HEK293 (cell line): ENCODE data around the gene PTPRK.

Experiments used
- CTCF ChIA-PET: fragments of 350-600 bp; formaldehyde crosslinking; extraction: SDS; loops from one replicate; lab custom pipeline; 2021; ENCODE audit warnings: antibody characterized with exemption; lab: Yijun Ruan, JAX
- POLR2A ChIA-PET: fragments of 300-600 bp; formaldehyde crosslinking; extraction: SDS; loops from one replicate; lab custom pipeline; 2020; ENCODE audit warnings: antibody characterized with exemption, inconsistent platforms; lab: Yijun Ruan, JAX
- H3K27ac ChIP-seq: fragments of 200-500 bp; sonication (Bioruptor generic); 2 replicates; pipeline ENCODE4 v1.5.1; 2014; ENCODE audit warnings: low read depth, low read length, control low read depth, inconsistent platforms; ENCODE audit errors: extremely low read depth
- H3K36me3 ChIP-seq, 2 experiments: fragments of 200-500 bp in 1 of 2; sonication (Bioruptor generic) in 1 of 2; 1 replicate in 1 of 2; 2 replicates in 1 of 2; pipeline ENCODE4 v1.5.1; 2014 to 2017; ENCODE audit warnings: inconsistent platforms in 2 of 2, low read length in 2 of 2; ENCODE audit not compliant: control insufficient read depth in 2 of 2, insufficient read depth in 1 of 2
- H3K4me1 ChIP-seq: fragments of 200-500 bp; sonication (Bioruptor generic); 2 replicates; pipeline ENCODE4 v1.5.1; 2014; ENCODE audit warnings: mild to moderate bottlenecking, low read length, inconsistent platforms; ENCODE audit not compliant: control insufficient read depth, insufficient read depth
- H3K4me3 ChIP-seq: 2 replicates; pipeline ENCODE4 v1.5.1; 2011; ENCODE audit warnings: low read depth, mild to moderate bottlenecking, control low read depth, low read length, moderate library complexity
- H3K9me3 ChIP-seq: fragments of 200-500 bp; sonication (Bioruptor generic); 2 replicates; pipeline ENCODE4 v1.5.1; 2014; ENCODE audit warnings: low read depth, low read length, inconsistent platforms; ENCODE audit not compliant: control insufficient read depth, insufficient read depth
- HIC1 ChIP-seq: fragments of 450-650 bp; formaldehyde crosslinking; IDR thresholded peaks from 2 replicates; pipeline ENCODE4 v1.5.1; 2016; ENCODE audit warnings: missing biosample characterization, missing genetic modification characterization
- PRDM1 ChIP-seq: fragments of 450-650 bp; formaldehyde crosslinking; IDR thresholded peaks from 2 replicates; pipeline ENCODE4; 2016; ENCODE audit warnings: missing biosample characterization, missing genetic modification characterization
- ZFP37 ChIP-seq: fragments of 450-650 bp; formaldehyde crosslinking; IDR thresholded peaks from 2 replicates; pipeline ENCODE4 v1.5.1; 2016; ENCODE audit warnings: missing biosample characterization, missing genetic modification characterization
- ZNF529 ChIP-seq: fragments of 450-650 bp; formaldehyde crosslinking; IDR thresholded peaks from 2 replicates; pipeline ENCODE4 v1.5.1; 2017; ENCODE audit warnings: missing genetic modification characterization, missing biosample characterization; ENCODE audit not compliant: insufficient replicate concordance
- ZNF658 ChIP-seq: fragments of 450-650 bp; formaldehyde crosslinking; IDR thresholded peaks from 2 replicates; pipeline ENCODE4; 2016; ENCODE audit warnings: missing biosample characterization, missing genetic modification characterization
- ZNF692 ChIP-seq: fragments of 450-650 bp; formaldehyde crosslinking; IDR thresholded peaks from 2 replicates; pipeline ENCODE4 v1.5.1; 2016; ENCODE audit warnings: missing biosample characterization, missing genetic modification characterization
- TF ChIP-seq, protein P1 (sequence below): fragments of 450-650 bp; formaldehyde crosslinking; IDR thresholded peaks from 2 replicates; pipeline ENCODE4 v1.5.1; 2017; ENCODE audit warnings: missing biosample characterization, missing genetic modification characterization
- TF ChIP-seq, protein P2 (sequence below): fragments of 450-650 bp; formaldehyde crosslinking; IDR thresholded peaks from 2 replicates; pipeline ENCODE4 v1.5.1; 2016; ENCODE audit warnings: missing biosample characterization, missing genetic modification characterization
- TF ChIP-seq, protein P3 (sequence below): fragments of 450-650 bp; formaldehyde crosslinking; IDR thresholded peaks from 2 replicates; pipeline ENCODE4 v1.5.1; 2016; ENCODE audit warnings: missing biosample characterization, missing genetic modification characterization

PTPRK gene

DNA sequence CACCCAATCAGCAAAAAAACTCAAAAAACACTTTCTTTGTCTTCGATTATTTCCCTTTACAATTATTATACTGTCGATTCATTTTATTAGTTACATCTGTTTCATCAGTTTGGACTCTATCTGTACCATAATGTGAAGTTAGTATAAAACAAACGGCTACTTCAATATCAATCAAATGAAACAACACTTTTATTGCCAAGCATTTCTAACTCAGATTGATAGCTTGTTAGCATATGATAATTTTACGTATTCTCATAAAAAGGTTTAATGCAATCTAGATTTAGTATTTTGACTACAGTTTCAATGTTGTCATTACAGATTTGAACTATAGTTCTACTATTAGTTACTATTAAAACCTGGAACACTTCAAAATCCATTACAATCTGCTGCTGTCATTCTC, 149.3 kb downstream of the PTPRK start:
- CTCF ChIA-PET, result no interaction called here
- H3K4me3 ChIP-seq, result no peak overlapping the region

DNA sequence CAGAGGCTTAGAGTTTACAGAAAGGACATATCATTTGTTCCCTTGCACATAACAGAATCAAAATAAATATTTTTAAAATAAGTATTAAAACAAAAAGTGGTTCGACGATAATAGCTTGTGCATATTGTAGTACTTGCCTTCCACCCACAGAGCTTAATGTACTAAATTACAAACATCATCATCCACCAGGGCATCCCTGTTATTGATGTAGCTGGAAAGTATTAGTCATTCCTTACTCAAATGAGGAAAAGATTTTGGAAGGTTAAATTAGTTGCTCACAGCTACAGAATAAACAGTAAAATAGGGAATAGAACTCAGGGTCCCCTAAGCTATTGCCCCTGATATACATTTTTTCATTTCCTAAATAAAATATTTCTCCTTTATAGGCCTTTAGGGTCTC, 150.3 kb downstream of the PTPRK start:
- ChIA-PET POLR2A (interaction anchor here (0.9 to 1.2 kb wide), 2 partner anchors 13 to 149 kb away, joined by 3 to 4 read pairs; no protein-coding TSS in a partner anchor), CTCF (interaction anchor here (0.7 to 1.0 kb wide), 3 partner anchors 147 to 882 kb away, joined by 3 to 4 read pairs (median 4); no protein-coding TSS in a partner anchor)
- no peaks in the 10 kb centered on the region for H3K36me3 ChIP-seq
- no peak overlapping the region for H3K27ac ChIP-seq
- no peak for TF ChIP-seq ZNF658 (tag by site-specific recombination)
- TF ChIP-seq HIC1 (tag by site-specific recombination), result 0 out of 2 replicates have a peak, but pooled peaks have one; percentile 25
- TF ChIP-seq, protein P1, sequence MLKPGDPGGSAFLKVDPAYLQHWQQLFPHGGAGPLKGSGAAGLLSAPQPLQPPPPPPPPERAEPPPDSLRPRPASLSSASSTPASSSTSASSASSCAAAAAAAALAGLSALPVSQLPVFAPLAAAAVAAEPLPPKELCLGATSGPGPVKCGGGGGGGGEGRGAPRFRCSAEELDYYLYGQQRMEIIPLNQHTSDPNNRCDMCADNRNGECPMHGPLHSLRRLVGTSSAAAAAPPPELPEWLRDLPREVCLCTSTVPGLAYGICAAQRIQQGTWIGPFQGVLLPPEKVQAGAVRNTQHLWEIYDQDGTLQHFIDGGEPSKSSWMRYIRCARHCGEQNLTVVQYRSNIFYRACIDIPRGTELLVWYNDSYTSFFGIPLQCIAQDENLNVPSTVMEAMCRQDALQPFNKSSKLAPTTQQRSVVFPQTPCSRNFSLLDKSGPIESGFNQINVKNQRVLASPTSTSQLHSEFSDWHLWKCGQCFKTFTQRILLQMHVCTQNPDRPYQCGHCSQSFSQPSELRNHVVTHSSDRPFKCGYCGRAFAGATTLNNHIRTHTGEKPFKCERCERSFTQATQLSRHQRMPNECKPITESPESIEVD, result peak; percentile 56
- TF ChIP-seq ZNF529 (tag by site-specific recombination), result no peak
- H3K4me1 ChIP-seq, result peaks cover 36% of the 10 kb centered on the region
- H3K4me3 ChIP-seq, result no peak overlapping the region
- no peaks in the 10 kb centered on the region for H3K9me3 ChIP-seq

More for the DNA sequence above, 149.3 kb downstream of the PTPRK start:
- Histone ChIP-seq H3K27ac (no peak overlapping the region), H3K4me1 (peaks cover 25% of the 10 kb centered on the region), H3K9me3 (no peaks in the 10 kb centered on the region), H3K36me3 (no peaks in the 10 kb centered on the region)
- POLR2A ChIA-PET, result no interaction called here
- TF ChIP-seq ZNF692 (tag by site-specific recombination) (no peak), PRDM1 (tag by site-specific recombination) (no peak), ZFP37 (tag by site-specific recombination) (no peak)
- TF ChIP-seq, protein P1, result peak; percentile 51
- TF ChIP-seq, protein P2, sequence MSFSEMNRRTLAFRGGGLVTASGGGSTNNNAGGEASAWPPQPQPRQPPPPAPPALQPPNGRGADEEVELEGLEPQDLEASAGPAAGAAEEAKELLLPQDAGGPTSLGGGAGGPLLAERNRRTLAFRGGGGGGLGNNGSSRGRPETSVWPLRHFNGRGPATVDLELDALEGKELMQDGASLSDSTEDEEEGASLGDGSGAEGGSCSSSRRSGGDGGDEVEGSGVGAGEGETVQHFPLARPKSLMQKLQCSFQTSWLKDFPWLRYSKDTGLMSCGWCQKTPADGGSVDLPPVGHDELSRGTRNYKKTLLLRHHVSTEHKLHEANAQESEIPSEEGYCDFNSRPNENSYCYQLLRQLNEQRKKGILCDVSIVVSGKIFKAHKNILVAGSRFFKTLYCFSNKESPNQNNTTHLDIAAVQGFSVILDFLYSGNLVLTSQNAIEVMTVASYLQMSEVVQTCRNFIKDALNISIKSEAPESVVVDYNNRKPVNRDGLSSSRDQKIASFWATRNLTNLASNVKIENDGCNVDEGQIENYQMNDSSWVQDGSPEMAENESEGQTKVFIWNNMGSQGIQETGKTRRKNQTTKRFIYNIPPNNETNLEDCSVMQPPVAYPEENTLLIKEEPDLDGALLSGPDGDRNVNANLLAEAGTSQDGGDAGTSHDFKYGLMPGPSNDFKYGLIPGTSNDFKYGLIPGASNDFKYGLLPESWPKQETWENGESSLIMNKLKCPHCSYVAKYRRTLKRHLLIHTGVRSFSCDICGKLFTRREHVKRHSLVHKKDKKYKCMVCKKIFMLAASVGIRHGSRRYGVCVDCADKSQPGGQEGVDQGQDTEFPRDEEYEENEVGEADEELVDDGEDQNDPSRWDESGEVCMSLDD (tag by site-specific recombination), result no peak
- TF ChIP-seq, protein P3, sequence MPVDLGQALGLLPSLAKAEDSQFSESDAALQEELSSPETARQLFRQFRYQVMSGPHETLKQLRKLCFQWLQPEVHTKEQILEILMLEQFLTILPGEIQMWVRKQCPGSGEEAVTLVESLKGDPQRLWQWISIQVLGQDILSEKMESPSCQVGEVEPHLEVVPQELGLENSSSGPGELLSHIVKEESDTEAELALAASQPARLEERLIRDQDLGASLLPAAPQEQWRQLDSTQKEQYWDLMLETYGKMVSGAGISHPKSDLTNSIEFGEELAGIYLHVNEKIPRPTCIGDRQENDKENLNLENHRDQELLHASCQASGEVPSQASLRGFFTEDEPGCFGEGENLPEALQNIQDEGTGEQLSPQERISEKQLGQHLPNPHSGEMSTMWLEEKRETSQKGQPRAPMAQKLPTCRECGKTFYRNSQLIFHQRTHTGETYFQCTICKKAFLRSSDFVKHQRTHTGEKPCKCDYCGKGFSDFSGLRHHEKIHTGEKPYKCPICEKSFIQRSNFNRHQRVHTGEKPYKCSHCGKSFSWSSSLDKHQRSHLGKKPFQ (tag by site-specific recombination), result no peak
